HUES64 (cell line): ENCODE data around the gene DGKA. TPM values are rescaled to one million over a fixed set of nuclear protein-coding genes. Genes with fewer than 3 reads are reported as not detected.

Source experiments
- H3K27ac ChIP-seq: 2 replicates; pipeline ENCODE4 v1.7.0; 2013; ENCODE audit warnings: low read depth, low read length, inconsistent platforms
- H3K27me3 ChIP-seq: 2 replicates; pipeline ENCODE4 v1.6.1; 2013; ENCODE audit warnings: mild to moderate bottlenecking, low read length; ENCODE audit not compliant: insufficient read depth
- H3K36me3 ChIP-seq: 2 replicates; pipeline ENCODE4 v1.6.1; 2013; ENCODE audit warnings: mild to moderate bottlenecking, low read length; ENCODE audit not compliant: insufficient read depth
- H3K4me1 ChIP-seq: 2 replicates; pipeline ENCODE4 v1.6.1; 2013; ENCODE audit warnings: mild to moderate bottlenecking, low read length, moderate library complexity; ENCODE audit not compliant: insufficient read depth
- H3K4me3 ChIP-seq: 2 replicates; pipeline ENCODE4 v1.5.1; 2013; ENCODE audit warnings: mild to moderate bottlenecking, low read length, moderate library complexity
- H3K9ac ChIP-seq: 2 replicates; pipeline ENCODE4 v1.6.1; 2013; ENCODE audit warnings: mild to moderate bottlenecking, low read depth, low read length
- H3K9me3 ChIP-seq: 2 replicates; pipeline ENCODE4 v1.6.1; 2013; ENCODE audit warnings: low read depth, low read length; ENCODE audit not compliant: insufficient read depth
- WGBS: fragments of 150-250, 120-280 bp; methylation state at CpG from one replicate; pipeline ENCODE4 v1.1.7; 2013; ENCODE audit warnings: missing lambda C conversion rate; 5-methylcytosine and 5-hydroxymethylcytosine counted together
- polyA plus RNA-seq, 2 experiments: library from polyadenylated mRNA; stranded (reverse); fragments of 50-300 nt; gene quantifications; one replicate each; pipeline ENCODE4 v1.2.3, GENCODE V29; 2013

Gene DGKA
- 7.5 TPM for polyA plus RNA-seq (2013, experiment 1 of 2)
- polyA plus RNA-seq (2013, experiment 2 of 2) = 18.6 TPM

GRCh38 chr12:55930771-55931316, at the start of gene DGKA:
Gene DGKA (plus strand): TSS chr12:55931162. CDS start chr12:55936504, 5,342 bp downstream.
- no peaks in the 10 kb centered on the region for H3K9me3 ChIP-seq
- peak within 1 kb of the TSS; percentile 65 for H3K4me3 ChIP-seq
- H3K27ac ChIP-seq = no peak within 1 kb of the TSS; the same call in 1 of the 2 replicates
- WGBS = 77% methylated on average over 2 of the region's 3 CpGs
- peaks cover 30% of the 10 kb centered on the region for H3K27me3 ChIP-seq
- H3K4me1 ChIP-seq = peaks cover 26% of the 10 kb centered on the region
- peak within 1 kb of the TSS; percentile 22; the same call in 1 of the 2 replicates for H3K9ac ChIP-seq
- H3K36me3 ChIP-seq = 0 out of 2 replicates have a peak, but pooled peaks cover 1% of the 10 kb centered on the region

DNA sequence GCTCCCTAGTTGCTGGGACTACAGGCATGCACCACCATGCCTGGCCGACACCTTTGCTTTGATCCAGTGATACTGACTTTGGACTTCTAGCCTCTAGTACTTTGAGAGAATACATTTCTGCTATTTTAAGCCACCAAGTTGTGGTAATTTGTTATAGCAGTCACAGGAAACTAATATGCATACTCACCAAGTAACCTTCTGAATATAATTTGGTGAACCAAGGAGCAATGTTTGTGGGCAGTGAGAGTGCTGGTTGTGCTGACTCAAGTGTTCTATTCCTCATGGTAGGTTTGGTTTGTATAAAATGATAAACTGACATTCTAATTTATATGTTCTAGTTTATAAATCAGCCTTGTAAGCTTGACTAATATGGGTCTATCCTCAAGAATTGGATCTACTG, 45.8 kb upstream of the DGKA start:
- Histone ChIP-seq H3K9ac (no peak overlapping the region), H3K4me1 (no peaks in the 10 kb centered on the region), H3K9me3 (no peaks in the 10 kb centered on the region), H3K4me3 (no peak overlapping the region), H3K36me3 (no peaks in the 10 kb centered on the region), H3K27ac (no peak overlapping the region), H3K27me3 (no peaks in the 10 kb centered on the region)
- WGBS = 95% methylated on average over 1 of the region's 1 CpG

- Histone ChIP-seq H3K9ac (no peak overlapping the region), H3K36me3 (no peaks in the 10 kb centered on the region), H3K9me3 (0 out of 2 replicates have a peak, but pooled peaks cover 2% of the 10 kb centered on the region), H3K27ac (no peak overlapping the region), H3K4me3 (no peak overlapping the region), H3K4me1 (no peaks in the 10 kb centered on the region), H3K27me3 (no peaks in the 10 kb centered on the region)
- WGBS = 91% methylated on average over 2 of the region's 4 CpGs
Observed at GRCh38 chr12:55891310-55891709, 39.7 kb upstream of the DGKA start.

DNA sequence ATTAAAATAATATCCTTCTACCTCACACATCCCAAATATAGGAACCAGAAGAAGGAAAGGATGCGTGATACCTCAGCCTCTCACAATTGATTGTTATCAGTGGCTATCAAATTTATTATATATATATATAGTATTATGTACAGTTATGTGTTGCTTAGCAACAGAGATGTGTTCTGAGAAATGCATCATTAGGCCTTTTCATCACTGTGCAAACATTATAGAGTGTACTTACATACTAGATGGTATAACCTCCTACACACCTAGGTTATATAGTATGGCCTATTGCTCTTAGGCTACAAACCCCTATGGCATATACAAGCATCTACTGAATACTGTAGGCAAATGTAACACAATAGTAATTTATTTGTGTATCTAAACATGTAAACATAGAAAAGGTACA, 37.2 kb upstream of the DGKA start:
- no peaks in the 10 kb centered on the region for H3K4me1 ChIP-seq
- H3K9ac ChIP-seq = no peak overlapping the region
- H3K36me3 ChIP-seq = no peaks in the 10 kb centered on the region
- no peak overlapping the region for H3K27ac ChIP-seq
- 0 out of 2 replicates have a peak, but pooled peaks cover 2% of the 10 kb centered on the region for H3K9me3 ChIP-seq
- no CpG with 5 or more reads among the region's 1 CpG for WGBS
- H3K4me3 ChIP-seq = no peak overlapping the region
- H3K27me3 ChIP-seq = no peaks in the 10 kb centered on the region

DNA sequence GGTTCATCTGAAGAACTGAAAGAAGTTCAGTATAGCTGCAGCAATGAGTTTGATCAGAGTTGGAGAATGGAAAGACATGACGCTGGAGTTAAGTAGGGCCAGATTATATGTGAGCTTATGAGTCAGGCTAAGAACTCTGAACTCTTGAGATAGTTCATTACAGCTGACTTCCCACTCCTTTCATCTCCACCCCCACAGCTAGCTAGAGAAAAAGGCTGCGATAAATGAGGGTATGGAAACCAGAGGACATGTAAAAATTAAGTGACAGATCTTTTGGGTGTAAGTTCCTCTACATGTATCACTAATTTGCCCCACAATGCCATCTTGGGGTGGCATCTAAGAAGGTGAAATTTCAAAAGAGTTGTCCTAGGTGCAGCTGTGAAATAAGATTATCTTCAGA, 31.9 kb upstream of the DGKA start:
- peaks cover 39% of the 10 kb centered on the region for H3K36me3 ChIP-seq
- no peaks in the 10 kb centered on the region for H3K4me1 ChIP-seq
- H3K27ac ChIP-seq = no peak overlapping the region
- no peak overlapping the region for H3K4me3 ChIP-seq
- 95% methylated on average over 1 of the region's 2 CpGs for WGBS
- no peaks in the 10 kb centered on the region for H3K27me3 ChIP-seq
- no peak overlapping the region for H3K9ac ChIP-seq
- H3K9me3 ChIP-seq = no peaks in the 10 kb centered on the region

- Histone ChIP-seq H3K9ac (no peak overlapping the region), H3K4me1 (no peaks in the 10 kb centered on the region), H3K27me3 (no peaks in the 10 kb centered on the region), H3K36me3 (peaks cover 39% of the 10 kb centered on the region), H3K27ac (no peak overlapping the region), H3K4me3 (no peak overlapping the region), H3K9me3 (no peaks in the 10 kb centered on the region)
- WGBS = 94% methylated on average over 7 of the region's 7 CpGs
Observed at GRCh38 chr12:55901881-55902490, 29.0 kb upstream of the DGKA start.

DNA sequence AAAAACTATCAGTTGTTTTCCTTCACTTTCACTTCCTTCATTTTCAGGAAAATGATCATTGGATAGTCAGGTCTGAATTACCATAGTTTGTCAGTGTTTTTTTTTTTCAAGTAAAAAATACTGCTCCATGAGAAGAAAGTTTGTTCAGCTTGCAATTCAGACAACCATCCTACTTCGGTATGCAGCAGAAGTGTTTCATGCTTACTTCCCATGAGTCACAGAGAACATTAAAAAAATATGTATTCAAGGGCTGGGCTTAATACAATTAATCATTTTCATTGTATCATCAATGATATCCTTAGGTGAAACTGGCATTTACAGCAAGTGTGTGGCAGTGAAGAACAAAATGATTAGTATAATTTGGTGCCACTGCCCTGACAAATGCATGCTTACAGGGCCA, 24.9 kb upstream of the DGKA start:
- Histone ChIP-seq H3K4me3 (no peak overlapping the region), H3K9ac (no peak overlapping the region), H3K9me3 (no peaks in the 10 kb centered on the region), H3K27ac (no peak overlapping the region), H3K4me1 (peaks cover 6% of the 10 kb centered on the region; the same call in 1 of the 2 replicates), H3K27me3 (no peaks in the 10 kb centered on the region), H3K36me3 (peaks cover 26% of the 10 kb centered on the region)
- no CpG with 5 or more reads among the region's 1 CpG for WGBS

DNA sequence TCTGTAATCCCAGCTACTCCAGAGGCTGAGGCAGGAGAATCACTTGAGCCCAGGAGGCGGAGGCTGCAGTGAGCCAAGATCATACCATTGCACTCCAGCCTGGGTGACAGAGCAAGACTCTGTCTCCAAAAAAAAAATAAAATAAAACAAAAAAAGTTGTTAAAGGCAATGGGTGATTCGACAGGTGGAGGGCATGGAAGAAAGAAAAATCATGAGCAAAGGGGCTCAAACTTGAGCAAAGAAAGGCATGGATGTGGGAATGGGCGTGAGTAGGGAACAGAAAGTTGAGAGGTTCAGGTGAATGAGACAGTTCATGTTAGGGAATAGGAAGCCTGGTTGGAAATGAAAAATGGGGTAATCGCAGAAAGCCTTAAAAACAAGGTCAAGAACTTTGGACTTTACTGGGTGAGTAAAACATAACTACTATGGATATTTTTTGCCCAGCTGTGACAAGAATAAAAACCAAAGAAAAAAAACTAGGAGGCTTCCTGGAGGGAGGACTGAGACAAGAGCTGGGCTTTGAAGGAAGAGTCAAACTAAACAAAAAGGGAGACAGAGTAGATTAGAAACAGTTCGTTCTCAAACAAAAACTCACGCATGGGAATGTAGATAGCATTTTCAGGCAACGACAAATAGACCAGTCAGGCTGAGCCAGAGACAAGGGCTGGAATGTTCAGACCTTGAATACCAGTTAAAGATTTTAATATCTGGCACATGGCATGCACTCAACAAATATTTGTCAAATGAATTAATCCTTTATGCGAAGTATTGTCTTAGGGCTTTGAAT, 22.0 kb upstream of the DGKA start:
- 90% methylated on average over 7 of the region's 8 CpGs for WGBS
- Histone ChIP-seq H3K36me3 (peaks cover 12% of the 10 kb centered on the region), H3K27ac (peak overlapping the region; percentile 36; the same call in 1 of the 2 replicates)

GRCh38 chr12:55909513-55909884, 21.5 kb upstream of the DGKA start:
- no peak overlapping the region for H3K4me3 ChIP-seq
- WGBS = 67% methylated on average over 1 of the region's 2 CpGs

More for the DNA sequence above, 22.0 kb upstream of the DGKA start:
- H3K9ac ChIP-seq = peak overlapping the region; percentile 19; the same call in 1 of the 2 replicates
- H3K4me1 ChIP-seq = peaks cover 6% of the 10 kb centered on the region; the same call in 1 of the 2 replicates
- no peak overlapping the region for H3K4me3 ChIP-seq
- H3K9me3 ChIP-seq = no peaks in the 10 kb centered on the region
- no peaks in the 10 kb centered on the region for H3K27me3 ChIP-seq

DNA sequence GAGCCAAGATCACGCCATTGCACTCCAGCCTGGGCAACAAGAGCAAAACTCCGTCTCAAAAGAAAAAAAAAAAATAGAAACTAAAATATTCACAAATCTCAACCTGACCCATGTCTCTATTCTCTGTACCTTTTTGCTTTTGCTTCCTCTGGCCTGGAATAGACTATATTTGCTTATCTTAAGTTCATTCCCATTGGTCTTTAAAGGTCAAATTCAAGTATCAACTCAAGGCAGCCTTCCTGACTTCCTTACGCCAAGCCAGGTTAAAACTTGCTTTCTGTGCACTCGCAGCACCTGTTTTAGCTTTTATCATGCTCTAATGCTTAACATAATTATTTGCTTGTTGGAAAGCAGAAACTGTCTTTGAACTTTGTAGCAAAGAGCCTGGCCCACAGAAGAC, 18.1 kb upstream of the DGKA start:
- H3K9me3 ChIP-seq = no peaks in the 10 kb centered on the region
- no peak overlapping the region for H3K4me3 ChIP-seq
- H3K9ac ChIP-seq = no peak overlapping the region
- H3K27ac ChIP-seq = no peak overlapping the region
- H3K4me1 ChIP-seq = peaks cover 6% of the 10 kb centered on the region; the same call in 1 of the 2 replicates
- H3K27me3 ChIP-seq = no peaks in the 10 kb centered on the region
- H3K36me3 ChIP-seq = peaks cover 25% of the 10 kb centered on the region
- WGBS = 92% methylated on average over 4 of the region's 4 CpGs

More at GRCh38 chr12:55909513-55909884, 21.5 kb upstream of the DGKA start:
- peaks cover 6% of the 10 kb centered on the region; the same call in 1 of the 2 replicates for H3K4me1 ChIP-seq
- peak overlapping the region; percentile 19; the same call in 1 of the 2 replicates for H3K9ac ChIP-seq
- H3K9me3 ChIP-seq = no peaks in the 10 kb centered on the region
- H3K36me3 ChIP-seq = peaks cover 18% of the 10 kb centered on the region
- H3K27ac ChIP-seq = peak overlapping the region; percentile 36; the same call in 1 of the 2 replicates
- no peaks in the 10 kb centered on the region for H3K27me3 ChIP-seq

DNA sequence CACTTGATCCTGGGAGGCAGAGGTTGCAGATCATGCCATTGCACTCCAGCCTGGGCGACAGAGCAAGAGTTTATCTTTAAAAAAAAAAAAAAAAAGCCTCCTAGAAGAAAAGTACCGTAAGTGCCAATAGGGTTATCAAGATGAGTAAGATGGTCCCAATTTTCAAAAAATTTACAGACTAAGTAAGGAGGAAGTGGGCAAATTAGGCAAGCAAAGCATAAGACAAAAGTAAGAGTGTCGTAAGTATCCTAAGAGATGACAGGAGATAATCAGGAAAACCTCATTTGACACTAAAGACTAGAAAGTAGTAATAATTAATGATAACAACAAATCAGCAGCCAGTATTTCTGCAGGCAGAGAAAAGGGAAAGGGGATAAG, 15.5 kb upstream of the DGKA start:
- no peaks in the 10 kb centered on the region for H3K9me3 ChIP-seq
- H3K9ac ChIP-seq = no peak overlapping the region
- peaks cover 27% of the 10 kb centered on the region for H3K36me3 ChIP-seq
- no peaks in the 10 kb centered on the region for H3K27me3 ChIP-seq
- H3K4me3 ChIP-seq = no peak overlapping the region
- no peaks in the 10 kb centered on the region for H3K4me1 ChIP-seq
- WGBS = 97% methylated on average over 2 of the region's 3 CpGs
- no peak overlapping the region for H3K27ac ChIP-seq
